HG02610 (cell line): Measurements from ENCODE around the gene DYNC1I1.

Source experiments
- ATAC-seq: cut with Tn5 transposase; IDR thresholded peaks from one replicate; pipeline ENCODE4 v1.9.1; 2021; ENCODE audit warnings: mild to moderate bottlenecking, moderate library complexity; ENCODE audit not compliant: unreplicated experiment

The DYNC1I1 gene

GRCh38 chr7:96067321-96067720 lies 295.0 kb downstream of the DYNC1I1 start:
- ATAC-seq: no peak

DNA sequence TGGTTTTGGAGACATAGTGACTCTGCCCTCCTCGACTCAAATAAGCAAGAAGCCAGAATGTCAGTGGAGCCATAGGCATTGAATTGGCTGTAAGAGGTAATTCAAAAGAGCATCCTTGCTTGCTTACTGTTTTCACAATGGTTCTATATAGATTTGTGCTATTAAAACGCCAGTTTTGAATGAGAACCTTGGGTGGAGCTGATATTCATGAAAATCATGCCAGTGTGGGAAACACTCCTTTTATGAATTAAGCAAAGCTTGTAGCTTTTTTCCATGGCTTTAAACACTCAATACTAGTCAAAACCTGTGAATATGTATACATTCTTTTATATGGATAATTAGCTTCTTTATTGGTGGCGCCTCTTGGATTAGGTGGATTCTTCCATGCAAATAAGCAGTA lies 297.0 kb downstream of the DYNC1I1 start:
- ATAC-seq: no peak

- no peak for ATAC-seq
Measured at GRCh38 chr7:96074871-96075270, 302.5 kb downstream of the DYNC1I1 start.

DNA sequence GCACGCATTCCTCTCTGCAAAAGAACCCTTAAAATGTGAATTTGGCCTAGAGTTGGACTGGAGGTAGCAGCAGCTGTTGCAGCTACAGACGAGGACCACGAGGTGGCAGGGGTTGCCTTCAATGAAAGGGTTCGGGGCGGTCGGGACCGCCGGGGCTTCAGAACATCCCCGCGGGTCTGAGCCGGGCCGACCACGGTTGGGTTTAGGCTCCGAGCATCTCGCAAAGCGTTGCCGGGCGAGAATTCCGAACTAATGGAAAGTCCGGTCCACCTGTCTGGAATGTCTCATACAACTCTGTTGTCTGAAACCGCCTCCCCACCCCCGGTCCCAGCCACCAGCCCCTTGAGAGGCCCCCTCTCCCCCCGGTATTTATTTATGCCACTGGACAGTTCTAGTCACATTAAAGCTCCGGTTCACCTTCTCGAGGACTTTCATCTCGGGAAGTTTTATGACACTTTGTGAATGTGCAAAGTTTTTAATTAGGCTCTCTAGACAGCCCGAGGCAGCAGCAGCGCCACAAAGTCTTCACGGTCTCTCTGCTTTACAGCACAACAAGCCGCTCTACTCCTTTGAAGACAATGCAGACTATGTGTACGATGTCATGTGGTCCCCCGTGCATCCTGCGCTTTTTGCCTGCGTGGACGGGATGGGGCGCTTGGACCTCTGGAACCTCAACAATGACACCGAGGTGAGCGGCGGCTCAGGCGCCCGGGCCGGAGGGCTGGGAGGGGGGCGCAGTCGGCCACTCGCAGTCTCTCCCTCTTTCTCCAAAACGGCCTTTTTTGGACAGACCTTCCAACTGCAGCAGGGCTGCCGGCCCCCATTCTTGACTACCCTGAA lies 303.4 kb downstream of the DYNC1I1 start:
- peak; percentile 94 for ATAC-seq

GRCh38 chr7:96076350-96076707 lies 304.0 kb downstream of the DYNC1I1 start:
- ATAC-seq: no peak

DNA sequence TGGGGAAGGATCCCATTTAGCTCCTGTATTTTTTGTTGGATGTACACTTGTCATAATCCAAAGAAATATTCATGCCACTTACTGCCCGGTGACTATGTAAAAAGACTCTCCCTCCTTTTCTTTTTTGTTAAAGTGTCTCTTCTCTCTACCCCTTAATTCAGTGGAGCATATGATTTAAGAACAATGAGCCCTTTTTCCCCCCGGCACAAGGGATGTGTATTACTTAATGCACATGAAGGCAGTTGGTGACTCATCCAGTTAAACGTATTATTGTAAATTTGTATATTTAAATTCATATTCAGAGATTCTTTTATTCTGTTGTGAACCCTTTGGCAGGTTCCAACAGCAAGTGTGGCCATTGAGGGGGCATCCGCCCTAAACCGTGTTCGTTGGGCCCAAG lies 307.7 kb downstream of the DYNC1I1 start:
- ATAC-seq: no peak

DNA sequence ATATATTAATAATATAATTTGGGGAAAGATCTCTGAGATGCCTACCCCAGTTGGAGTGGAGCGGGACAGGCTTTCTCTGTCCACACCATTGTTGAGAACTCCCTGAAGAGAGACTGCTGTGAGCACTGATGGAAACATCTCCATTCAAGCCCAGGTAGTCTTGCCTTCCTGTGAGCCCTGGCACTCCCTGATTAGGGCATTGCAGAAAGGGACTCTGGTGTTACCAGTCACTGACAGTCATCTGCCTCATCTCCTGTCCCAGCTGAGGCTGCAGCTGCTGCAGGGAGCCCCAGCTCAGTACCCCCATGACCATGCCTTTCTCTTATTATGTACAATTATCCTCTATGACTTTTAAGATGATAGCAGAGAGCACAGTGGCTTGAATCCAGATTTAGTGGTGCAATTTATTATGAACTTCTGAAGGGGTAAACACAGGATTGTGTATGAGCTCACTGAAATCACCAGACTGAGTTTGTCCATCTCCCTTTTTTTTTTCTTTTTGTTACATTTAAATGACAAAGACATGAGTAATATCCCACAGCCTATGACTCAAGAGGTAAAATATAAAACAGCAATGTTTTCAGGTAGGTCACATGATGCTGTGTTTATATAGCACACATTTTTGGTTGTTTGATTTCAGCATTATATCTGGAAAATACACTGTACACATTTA lies 312.7 kb downstream of the DYNC1I1 start:
- ATAC-seq: no peak

DNA sequence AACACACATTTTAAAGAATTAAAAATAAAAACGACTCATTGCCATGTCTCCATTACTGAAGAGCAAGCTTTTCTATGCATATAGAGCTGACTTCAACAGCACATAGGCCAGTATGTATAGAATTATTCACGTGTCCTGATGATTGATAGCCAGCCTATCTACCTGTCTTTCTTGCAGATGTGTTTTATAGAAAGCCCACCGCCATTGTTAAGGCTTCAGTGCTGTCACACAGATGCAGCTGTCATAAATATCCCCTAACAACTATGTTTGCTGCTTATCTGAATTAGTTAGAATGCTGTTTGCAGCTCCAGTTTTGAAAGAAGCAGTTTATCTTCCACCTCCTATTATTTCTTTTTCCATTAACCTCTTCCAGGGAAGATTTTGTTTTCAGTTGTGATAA lies 313.6 kb downstream of the DYNC1I1 start:
- ATAC-seq: no peak

DNA sequence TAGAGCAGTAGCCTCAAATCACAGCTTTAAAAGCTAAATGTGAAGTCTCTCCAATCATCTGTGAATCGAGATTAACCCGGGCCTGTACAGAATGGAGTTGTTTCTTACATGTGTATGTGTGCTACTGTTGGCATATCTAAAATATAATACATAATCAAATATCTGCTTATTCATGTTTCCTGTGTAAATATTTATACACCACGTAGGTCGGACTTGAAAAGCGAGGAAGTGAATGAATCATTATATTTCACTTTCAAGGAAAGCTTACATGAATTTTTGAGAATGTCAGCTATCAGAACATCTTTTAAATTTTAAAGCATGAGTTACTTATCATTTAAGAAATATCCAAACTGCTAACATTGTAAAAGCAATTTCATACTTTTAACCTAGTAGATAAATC lies 316.2 kb downstream of the DYNC1I1 start:
- ATAC-seq: no peak

GRCh38 chr7:96089511-96089910 lies 317.2 kb downstream of the DYNC1I1 start:
- no peak for ATAC-seq

GRCh38 chr7:96090756-96091155 lies 318.4 kb downstream of the DYNC1I1 start:
- no peak for ATAC-seq

GRCh38 chr7:96093435-96093834 lies 321.1 kb downstream of the DYNC1I1 start:
- no peak for ATAC-seq

GRCh38 chr7:96097835-96098234 lies 325.5 kb downstream of the DYNC1I1 start:
- ATAC-seq: no peak

DNA sequence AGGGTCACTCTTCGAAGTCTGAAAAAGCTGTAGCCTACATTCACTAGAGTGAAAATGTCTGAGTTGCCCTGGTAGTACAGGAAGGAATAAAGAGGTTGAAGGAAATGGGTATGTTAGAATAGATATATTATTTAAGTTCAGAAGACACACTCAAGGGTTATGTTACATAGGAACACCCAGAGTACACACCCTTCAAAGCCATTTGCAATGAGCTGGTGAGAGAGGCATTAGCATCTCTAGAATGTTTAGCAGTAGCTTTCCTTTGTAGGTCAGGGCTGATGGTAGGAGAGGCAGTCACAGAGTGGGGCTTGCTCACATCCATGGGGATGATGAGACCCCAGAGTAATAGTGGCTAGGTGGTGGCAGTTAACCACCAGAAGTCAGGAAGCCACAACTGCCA lies 328.4 kb downstream of the DYNC1I1 start:
- ATAC-seq: no peak

DNA sequence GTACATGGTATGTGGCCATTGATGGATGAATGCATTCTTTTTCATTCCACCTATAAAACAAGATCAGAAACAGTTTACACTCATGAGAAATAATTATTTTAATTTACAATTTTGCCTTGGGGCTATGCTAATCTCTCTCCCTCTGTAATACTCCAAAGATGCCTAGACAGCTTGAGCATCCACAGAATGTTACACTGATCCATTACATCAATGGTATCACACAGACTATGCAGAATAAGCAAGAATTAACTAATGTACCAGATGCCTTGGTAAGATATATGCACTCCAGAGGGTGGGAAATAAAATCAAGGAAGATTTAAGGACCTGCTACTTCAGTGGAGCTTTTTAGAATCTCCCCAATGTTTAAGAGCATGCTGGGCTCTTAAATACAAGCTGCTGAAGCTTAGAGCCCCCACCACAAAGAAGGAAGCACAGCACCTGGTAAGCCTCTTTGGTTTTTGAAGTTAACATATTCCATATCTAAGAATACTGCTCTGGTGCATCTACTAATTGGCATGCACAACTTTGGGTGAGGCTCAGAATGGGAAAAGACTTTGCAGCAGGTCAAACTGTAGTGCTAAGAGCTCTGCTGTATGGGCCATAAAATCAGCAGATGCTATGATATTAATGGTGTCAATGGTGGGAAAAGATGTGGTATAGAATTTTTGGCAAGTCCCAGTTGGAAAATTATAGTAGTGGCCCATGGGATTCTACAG lies 329.9 kb downstream of the DYNC1I1 start:
- ATAC-seq: no peak

GRCh38 chr7:96104984-96105383 lies 332.6 kb downstream of the DYNC1I1 start:
- ATAC-seq: no peak

GRCh38 chr7:96111405-96111804 lies 339.1 kb downstream of the DYNC1I1 start:
- ATAC-seq: no peak

DNA sequence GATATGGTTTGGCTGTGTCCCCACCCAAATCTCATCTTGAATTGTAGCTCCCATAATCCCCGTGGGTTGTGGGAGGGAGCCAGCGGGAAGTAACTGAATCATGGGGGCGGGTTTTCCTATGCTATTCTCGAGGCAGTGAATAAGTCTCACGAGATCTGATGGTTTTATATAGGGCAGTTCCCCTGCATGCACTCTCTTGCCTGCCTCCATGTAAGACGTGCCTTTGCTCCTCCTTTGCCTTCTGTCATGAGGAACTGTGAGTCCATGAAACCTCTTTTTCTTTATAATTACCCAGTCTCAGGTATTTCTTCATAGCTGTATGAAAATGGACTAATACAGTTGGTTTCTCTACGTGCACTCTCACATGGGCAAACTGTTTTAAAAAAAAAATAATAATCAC lies 341.8 kb downstream of the DYNC1I1 start:
- ATAC-seq: no peak

DNA sequence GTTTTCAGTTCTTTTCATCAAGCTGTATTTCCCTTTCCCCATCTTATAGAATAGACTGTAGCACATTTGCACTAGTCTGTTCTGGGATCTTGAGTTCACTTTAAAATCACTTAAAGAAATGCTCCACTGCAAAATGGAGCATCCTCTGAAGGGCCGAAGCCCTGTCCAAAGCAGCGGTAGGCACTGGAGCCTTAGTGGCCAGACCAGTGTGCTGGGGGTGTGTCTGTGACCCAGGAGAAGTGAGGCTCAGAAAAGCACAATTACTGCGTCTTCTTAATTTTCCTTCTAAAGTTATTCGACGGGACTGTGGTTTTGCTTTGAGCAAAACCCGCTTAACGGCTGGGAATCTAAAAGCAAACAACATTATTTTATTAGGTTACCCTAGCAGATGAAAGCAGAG lies 343.8 kb downstream of the DYNC1I1 start:
- no peak for ATAC-seq

GRCh38 chr7:96118449-96119001 lies 346.2 kb downstream of the DYNC1I1 start:
- ATAC-seq: no peak

- ATAC-seq: no peak
Measured at GRCh38 chr7:96120445-96121225, 348.3 kb downstream of the DYNC1I1 start.
